ENCODE data around the gene WWOX. TPM values are rescaled to one million over a fixed set of nuclear protein-coding genes. Genes with fewer than 3 reads are reported as not detected.

The WWOX gene
- polyA plus RNA-seq, 3 donors, result 36.4 to 36.6 (median 36.5) TPM

DNA sequence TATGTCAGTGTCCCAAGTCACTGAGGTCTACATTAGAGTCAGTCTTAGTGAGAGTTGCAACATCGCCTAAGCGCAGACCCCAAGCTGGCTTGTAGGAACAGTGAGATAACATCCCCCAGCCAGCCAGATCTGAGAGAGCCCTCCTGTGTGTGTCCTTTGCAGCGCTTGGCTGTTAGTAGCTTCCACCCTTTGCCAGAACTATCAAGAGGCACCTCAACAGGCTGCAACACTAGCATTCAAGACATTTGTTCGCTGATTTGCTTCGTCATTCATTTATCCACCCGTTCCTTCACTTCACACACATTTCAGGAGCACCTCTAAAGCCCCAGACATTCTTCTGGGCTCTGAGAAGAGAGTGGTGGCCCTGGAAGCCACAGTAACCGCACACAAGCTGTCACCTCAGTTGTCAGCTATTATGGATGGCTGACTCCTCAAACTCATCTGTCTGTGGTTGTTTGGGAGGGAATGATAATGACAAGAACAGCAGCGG is 289.6 kb downstream of the WWOX start:
- no peak for DNase-seq

DNA sequence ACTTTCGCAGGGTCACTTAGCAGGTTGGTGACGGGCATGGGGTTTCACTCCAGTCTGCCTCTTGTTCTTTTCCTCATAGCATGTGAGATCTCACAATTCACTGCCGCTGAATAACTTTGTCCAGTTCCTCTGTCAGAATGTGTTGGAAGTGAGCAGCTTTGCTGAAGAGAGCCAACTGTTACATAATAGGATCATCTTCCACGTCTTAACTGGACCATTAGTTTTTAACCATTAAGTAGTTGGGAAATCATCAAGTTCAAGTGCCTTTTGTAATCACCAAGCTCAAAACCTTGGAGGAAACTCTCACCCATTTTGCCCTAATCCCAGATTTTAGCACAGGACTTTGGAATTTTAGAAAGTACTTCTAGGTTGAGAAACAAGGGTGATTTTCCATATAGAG is 290.6 kb downstream of the WWOX start:
- DNase-seq, result peak; percentile 46

DNA sequence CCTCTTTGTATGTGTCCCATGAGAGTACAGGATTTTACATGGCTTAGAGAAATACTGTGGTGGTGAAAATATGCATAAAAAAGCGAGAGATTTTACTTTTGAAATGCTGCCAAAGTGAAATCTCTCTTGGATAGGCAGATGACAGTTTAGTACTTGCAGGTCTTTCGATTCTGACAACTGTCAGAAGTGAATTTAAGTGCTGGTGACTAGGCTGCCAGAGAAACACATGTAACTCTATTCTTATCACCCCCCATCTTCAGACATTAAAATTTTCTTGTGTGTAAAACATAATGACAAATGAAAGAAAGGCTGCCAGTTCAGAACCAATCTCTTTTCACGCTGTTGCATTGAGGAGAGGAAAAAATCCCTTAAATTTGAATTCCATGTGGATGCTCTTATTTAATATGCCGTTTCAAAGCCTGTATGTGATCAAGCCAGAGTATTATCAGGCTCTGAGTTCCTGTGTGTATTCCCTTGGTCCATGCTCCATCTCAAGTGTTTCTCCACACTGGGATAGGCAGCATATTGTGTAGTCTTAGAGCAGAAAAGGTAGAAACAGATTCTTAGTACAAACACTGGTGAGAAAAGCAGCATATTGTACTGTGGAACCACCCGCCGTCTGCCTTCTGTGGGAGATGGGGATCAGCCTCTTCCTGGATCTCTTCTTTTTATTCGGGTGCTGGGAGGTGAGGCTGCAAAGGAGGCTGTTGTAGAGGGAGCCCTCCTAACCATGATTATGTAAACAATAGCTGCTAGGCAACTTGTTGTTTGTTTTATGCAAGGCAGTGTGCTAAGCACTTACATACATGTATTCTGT is 291.3 kb downstream of the WWOX start:
- DNase-seq, result no peak

DNA sequence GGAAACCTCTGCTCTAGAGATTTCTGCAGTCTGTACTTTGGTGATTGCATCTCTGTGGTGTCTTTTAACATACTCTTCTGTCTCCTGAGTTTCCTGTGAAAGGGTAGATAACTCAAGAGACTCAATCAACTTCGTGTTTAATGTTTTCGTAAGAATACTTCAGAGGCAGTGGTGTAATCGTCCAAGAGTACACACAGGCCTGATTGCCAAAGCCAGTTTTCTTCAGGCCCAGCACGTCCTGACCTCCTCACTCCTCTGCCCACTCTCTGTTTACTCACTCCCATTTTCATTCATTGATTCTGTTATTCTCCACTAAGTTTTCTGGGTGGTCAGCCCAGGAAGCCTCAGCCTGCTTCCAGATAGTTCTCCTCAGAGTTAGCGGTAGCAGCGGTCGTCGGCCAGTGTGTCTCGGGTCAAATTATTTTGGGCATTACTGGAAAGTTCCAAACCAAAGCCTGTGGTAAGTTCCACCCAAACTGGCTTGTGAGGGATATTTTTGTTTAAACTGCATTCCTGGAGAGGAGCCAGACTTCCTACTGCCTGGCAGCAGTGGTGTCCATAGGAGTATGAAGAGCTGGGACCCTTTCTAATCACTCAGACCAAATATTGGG is 293.2 kb downstream of the WWOX start:
- no peak for DNase-seq

DNA sequence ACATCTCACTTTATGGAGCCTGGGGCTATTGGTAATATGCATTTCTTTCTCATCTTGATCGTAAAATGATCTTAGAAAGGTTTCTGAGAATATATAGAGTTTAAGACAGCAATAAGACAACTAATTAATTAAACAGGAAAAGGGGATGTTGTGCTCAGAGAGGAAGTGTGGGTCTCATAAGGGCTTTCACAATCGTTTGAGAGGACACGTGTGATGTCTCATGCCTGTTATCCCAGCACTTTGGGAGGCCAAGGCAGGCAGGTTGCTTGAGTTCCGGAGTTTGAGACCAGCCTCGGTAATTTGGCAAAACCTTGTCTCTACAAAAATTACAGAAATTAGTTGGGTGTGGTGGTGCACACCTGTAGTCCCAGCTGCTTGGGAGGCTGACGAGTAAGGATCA is 295.6 kb downstream of the WWOX start:
- no peak for DNase-seq

GRCh38 chr16:78396046-78396445 is 296.6 kb downstream of the WWOX start:
- no peak for DNase-seq

DNA sequence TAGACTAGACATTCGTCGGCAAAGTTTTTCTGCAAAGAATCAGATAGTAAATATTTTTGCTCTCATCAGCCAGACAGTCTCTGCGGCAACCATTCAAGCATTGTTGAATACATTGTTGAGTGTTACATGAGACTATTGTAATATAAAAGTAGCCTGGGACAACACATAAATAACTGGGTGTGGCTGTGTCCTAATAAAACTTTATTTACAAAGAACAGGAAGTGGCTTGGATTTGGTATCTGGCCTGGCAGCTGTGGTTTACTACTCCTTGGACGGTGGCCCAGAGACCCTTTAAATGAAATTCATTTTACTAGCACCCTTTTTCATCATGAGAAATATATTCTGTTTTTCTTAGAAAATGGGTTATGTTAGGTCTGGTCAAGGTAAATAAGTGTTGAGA is 297.2 kb downstream of the WWOX start:
- no peak for DNase-seq

- DNase-seq, result no peak
Measured at GRCh38 chr16:78399384-78399783, 299.9 kb downstream of the WWOX start.

DNA sequence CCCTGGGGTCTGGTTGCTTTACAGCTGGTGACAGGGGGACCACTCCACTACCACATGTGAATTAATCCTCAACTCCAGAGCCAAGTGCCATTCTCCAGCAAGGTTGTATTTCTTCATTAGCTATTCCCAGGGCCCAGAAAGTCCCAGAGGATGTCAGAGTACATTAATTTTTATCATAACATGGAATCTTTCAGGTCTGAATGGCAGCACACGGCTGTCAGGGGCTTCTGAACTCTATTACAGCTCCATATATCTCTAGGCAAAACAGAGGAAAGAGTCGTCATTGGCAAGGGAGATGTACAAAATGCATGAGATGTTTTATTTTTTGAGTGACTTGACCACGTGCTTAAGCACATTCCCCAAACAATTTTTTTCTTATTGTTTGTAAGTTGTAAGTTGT is 303.4 kb downstream of the WWOX start:
- no peak for DNase-seq

DNA sequence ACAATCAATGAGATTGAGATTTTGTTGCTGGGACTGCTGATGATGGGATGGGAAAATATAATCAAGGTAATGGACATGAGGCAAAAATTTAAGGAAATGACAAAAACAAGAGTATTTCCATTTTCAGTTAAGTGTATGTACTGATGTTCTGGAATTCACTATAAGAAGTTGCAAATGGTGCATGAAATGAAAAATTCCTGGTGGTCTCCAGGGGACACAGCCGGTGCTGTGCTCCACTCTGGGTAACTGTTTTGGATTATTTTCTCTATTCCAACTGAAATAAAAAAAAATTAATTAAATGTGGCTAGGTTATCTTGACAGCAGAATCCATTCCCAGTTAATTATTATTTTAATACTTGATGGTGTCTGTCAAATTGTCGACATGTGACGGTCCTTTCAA is 305.6 kb downstream of the WWOX start:
- DNase-seq, result no peak

- DNase-seq, result no peak
Measured at GRCh38 chr16:78405833-78406232, 306.4 kb downstream of the WWOX start.

GRCh38 chr16:78407191-78407590 is 307.7 kb downstream of the WWOX start:
- no peak for DNase-seq

- DNase-seq, result no peak
Measured at GRCh38 chr16:78413651-78414050, 314.2 kb downstream of the WWOX start.

DNA sequence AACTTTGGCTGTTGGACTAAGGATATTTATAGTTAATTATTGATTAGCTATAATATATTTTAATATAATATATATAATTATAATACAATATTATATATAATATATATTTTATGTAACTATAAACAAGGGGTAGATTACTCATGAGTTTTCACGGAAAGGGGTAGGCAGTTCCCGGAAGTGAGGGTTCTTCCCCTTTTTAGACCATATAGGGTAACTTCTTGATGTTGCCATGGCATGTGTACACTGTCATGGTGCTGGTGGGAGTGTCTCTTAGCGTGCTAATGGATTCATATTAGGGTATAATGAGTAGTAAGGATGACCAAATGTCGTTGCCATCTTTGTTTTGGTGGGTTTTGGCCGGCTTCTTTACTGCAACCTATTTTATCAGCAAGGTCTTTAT is 315.6 kb downstream of the WWOX start:
- no peak for DNase-seq

- no peak for DNase-seq
Measured at GRCh38 chr16:78415669-78416068, 316.2 kb downstream of the WWOX start.

- no peak for DNase-seq
Measured at GRCh38 chr16:78416400-78416799, 316.9 kb downstream of the WWOX start.

DNA sequence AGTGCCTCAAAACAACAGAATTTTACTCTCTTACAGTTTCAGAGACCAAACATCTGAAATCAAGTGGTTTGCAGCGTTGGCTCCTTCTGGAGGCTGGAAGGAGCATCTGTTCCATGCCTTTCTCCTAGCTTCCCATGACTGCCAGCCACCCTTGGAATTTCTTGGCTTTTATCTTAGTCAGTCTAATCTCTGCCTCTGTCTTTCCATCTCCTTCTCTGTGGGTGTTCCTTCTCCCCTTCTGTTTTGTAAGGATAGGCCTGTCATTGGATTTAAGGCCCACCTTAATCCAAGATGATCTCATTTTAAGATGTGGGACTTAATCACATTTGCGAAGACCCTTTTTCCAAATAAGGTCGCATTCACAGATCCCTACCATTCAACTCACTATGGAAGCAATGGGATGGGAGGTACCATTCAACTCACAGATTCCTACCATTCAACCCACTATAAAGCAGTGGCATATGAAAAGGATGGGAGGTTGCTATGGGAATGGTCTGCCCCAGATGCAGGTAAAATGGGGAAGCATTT is 321.8 kb downstream of the WWOX start:
- DNase-seq, result no peak

- no peak for DNase-seq
Measured at GRCh38 chr16:78425281-78425680, 325.8 kb downstream of the WWOX start.

DNA sequence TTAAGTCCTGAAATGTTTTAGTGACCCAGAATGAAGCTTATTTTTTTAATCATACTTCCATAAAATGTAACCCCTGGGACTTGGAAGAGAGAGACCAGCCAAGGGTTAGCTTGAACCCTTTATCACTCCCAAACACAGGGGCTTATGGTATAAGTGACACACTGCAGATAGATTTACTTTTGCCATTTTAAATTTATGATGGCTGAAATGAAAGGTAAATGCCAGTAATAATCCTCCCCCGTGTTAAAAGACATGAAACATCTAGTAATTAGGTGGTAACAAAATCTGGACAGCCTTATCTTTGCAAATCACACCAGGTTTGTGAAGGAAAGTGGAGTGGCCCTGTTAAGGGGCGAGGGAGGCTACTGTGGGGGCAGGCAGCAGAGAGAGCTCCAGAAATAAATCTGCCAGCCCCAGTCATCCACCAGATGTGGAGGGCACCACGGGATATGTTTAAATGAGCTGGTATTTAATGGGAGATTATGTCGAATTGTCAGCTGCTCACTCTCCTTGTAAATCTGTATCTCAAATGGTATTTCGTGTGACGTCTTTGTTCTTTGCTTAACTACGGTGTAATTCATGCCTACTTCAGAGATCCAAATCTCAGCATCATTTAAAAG is 326.5 kb downstream of the WWOX start:
- DNase-seq, result peak; percentile 41

DNA sequence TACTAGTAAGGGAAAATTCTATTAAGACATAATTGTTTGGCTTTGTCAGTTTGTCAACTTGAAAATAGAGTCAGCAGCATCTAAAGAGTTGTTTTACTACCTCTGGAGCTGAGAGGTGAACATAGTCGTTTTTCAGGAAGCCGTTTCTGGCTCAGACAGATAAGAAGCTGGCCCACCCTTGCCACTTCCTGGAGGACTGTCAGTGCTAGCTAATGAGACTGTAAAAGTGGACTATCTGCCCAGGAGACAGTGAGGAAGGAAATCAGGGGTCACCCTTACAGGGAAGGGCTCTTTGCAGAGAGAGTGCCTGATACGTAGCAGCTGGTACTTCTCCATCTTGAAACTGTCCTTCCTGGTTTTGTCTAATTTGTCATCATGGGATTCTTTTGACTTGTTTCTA is 328.7 kb downstream of the WWOX start:
- no peak for DNase-seq

DNA sequence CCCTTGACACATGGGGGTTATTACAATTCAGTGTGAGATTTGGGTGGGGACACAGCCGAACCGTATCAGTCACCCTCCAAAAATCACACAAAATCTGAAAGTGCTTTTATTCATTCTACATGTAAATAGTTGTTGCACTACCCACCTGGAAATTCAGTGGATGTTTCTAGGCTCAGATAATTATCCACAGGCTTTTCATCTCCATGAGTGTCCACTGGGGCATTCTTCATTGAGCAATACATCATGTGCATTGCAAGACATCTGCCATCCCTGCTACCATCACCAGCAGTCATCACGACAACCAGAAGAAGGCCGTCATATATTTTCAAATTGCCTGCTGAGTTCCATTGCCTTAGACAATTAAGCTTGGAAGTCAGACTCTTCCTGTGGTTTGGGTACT is 330.8 kb downstream of the WWOX start:
- DNase-seq, result no peak

DNA sequence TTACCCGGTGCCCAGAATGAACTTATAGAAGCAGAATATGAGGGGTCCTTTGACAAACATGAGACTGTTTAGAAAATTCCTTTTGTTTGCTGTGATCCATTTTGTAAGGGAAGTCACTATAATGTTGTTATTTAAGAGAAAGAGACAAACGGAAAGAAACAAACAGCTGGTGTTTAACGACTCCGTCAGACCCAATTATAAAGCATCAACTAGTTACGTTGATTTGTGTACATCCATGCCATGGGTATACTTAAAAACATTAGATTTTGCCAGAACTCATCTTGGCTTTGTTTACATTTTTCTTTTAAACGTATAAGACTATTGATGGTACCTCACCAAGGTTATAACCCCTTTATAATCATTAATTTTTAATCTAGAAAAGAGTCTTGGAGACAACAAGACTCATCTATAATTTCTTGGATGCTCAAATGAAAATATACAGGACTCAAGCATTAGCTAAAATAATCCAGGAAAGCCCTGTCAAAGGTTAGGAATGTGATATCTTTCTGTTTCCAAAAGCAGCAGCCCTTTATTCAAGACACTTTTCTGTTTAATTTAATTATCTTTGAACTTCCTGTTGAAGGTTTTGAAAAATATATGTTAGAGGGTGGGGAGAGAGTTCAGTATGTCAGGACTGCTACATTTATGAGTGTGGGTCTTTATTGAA is 331.7 kb downstream of the WWOX start:
- DNase-seq, result peak; percentile 47

Data from renal pelvis (tissue), 4 donors.